OCI-M2 (cell line): ENCODE results near the gene KRTAP5-1.

ENCODE experiments used
- DNase-seq: peaks from one replicate; lab custom pipeline; 2025; ENCODE audit not compliant: unreplicated experiment; lab: John Stamatoyannopoulos, UW

KRTAP5-1 gene

GRCh38 chr11:1573077-1573902 is 11.8 kb downstream of the KRTAP5-1 start:
- DNase-seq, result no peak

GRCh38 chr11:1572197-1573076 is 12.6 kb downstream of the KRTAP5-1 start, which contains the start of gene DUSP8:
TSS of gene DUSP8 (minus strand) at chr11:1572271. CDS start at chr11:1565826, 6,445 bp downstream.
- no peak for DNase-seq

- no peak for DNase-seq
These were observed 13.3 kb downstream of the KRTAP5-1 start for GRCh38 chr11:1571760-1572196.

GRCh38 chr11:1570896-1571759 is 14.0 kb downstream of the KRTAP5-1 start:
- no peak for DNase-seq

GRCh38 chr11:1570531-1570895 is 14.6 kb downstream of the KRTAP5-1 start:
- DNase-seq, result no peak

- no peak for DNase-seq
These were observed 15.1 kb downstream of the KRTAP5-1 start for GRCh38 chr11:1570001-1570453.

GRCh38 chr11:1569251-1569780 is 15.8 kb downstream of the KRTAP5-1 start:
- DNase-seq, result no peak

- DNase-seq, result no peak
These were observed 16.6 kb downstream of the KRTAP5-1 start for GRCh38 chr11:1568441-1568911.

- DNase-seq, result no peak
These were observed 17.4 kb downstream of the KRTAP5-1 start for GRCh38 chr11:1567721-1568100.

GRCh38 chr11:1567052-1567720 is 17.9 kb downstream of the KRTAP5-1 start:
- DNase-seq, result no peak

- no peak for DNase-seq
These were observed 18.6 kb downstream of the KRTAP5-1 start for GRCh38 chr11:1566381-1567051.

- no peak for DNase-seq
These were observed 19.2 kb downstream of the KRTAP5-1 start for GRCh38 chr11:1565904-1566247.

- no peak for DNase-seq
These were observed 19.7 kb downstream of the KRTAP5-1 start for GRCh38 chr11:1565173-1565903.

GRCh38 chr11:1564535-1565172 is 20.4 kb downstream of the KRTAP5-1 start:
- DNase-seq, result no peak

GRCh38 chr11:1563697-1564534 is 21.2 kb downstream of the KRTAP5-1 start:
- DNase-seq, result no peak

GRCh38 chr11:1563149-1563638 is 21.9 kb downstream of the KRTAP5-1 start:
- DNase-seq, result no peak

- DNase-seq, result no peak
These were observed 22.5 kb downstream of the KRTAP5-1 start for GRCh38 chr11:1562469-1563148.
